K562 (cell line): ENCODE data around the gene TRIM2. TPM values are rescaled to one million over a fixed set of nuclear protein-coding genes. Genes with fewer than 3 reads are reported as not detected.

Source experiments
- ARID3B ChIP-seq: fragments of 250-450 bp; sonication (Bioruptor Pico); IDR thresholded peaks from 2 replicates; pipeline ENCODE4 v1.4.0; 2020; ENCODE audit warnings: borderline replicate concordance
- CHAMP1 ChIP-seq: fragments of 450-650 bp; IDR thresholded peaks from 2 replicates; pipeline ENCODE4 v1.6.1; 2016; ENCODE audit warnings: mild to moderate bottlenecking
- DNMT1 ChIP-seq: fragments of 450-650 bp; IDR thresholded peaks from 2 replicates; pipeline ENCODE4 v1.6.1; 2016; ENCODE audit warnings: antibody characterized with exemption, mild to moderate bottlenecking
- HEY1 ChIP-seq: fragments of 250-450 bp; sonication (Bioruptor Pico); IDR thresholded peaks from 2 replicates; pipeline ENCODE4 v1.5.0; 2020; ENCODE audit warnings: mild to moderate bottlenecking, moderate library complexity, borderline replicate concordance
- MED1 ChIP-seq: sonication (generic); formaldehyde crosslinking; IDR thresholded peaks from 2 replicates; pipeline ENCODE4 v1.8.1; 2023; ENCODE audit warnings: missing genetic modification reagents, borderline replicate concordance
- ZSCAN32 ChIP-seq: fragments of 450-650 bp; formaldehyde crosslinking; IDR thresholded peaks from 2 replicates; pipeline ENCODE4 v1.4.0; 2020; ENCODE audit warnings: mild to moderate bottlenecking, moderate library complexity
- polyA plus RNA-seq, 8 experiments: library from polyadenylated mRNA; depleted of rRNA in 4 of 8; stranded (reverse) in 5 of 8; unstranded in 3 of 8; fragments of >200 nt; fragmentation: Nextera tagmentation in 2 of 8; fragmentation: Illumina TruSeq in 1 of 8; extraction: Ambion mirVana in 2 of 8; extraction: Trizol in 1 of 8; gene quantifications; 2 replicates each; pipeline versions ENCODE4 v1.2.1 to v1.2.3, GENCODE V29; 2011 to 2014; ENCODE audit warnings: inconsistent platforms in 1 of 8, missing spikeins in 1 of 8
- total RNA-seq, 7 experiments: library from RNA; depleted of rRNA in 6 of 7; stranded (reverse); fragments of >200 nt in 6 of 7; fragmentation: Illumina TruSeq in 2 of 7; extraction: Trizol in 2 of 7; gene quantifications; 2 replicates each; pipeline versions ENCODE4 v1.2.1 to v1.2.3, GENCODE V29; 2011 to 2021; ENCODE audit warnings: low replicate concordance in 1 of 7
- TF ChIP-seq, protein P1 (sequence below): sonication (generic); formaldehyde crosslinking; IDR thresholded peaks from 2 replicates; pipeline ENCODE4 v1.8.0; 2022; ENCODE audit warnings: missing genetic modification reagents, mild to moderate bottlenecking, borderline replicate concordance
- TF ChIP-seq, protein P2 (sequence below), 2 experiments: fragments of 250-450 bp in 1 of 2; fragments of 450-650 bp in 1 of 2; sonication (Bioruptor Pico) in 1 of 2; IDR thresholded peaks; 2 replicates each; pipeline versions ENCODE4 v1.6.1 to v1.8.0; 2016 to 2021; ENCODE audit warnings: mild to moderate bottlenecking in 2 of 2, moderate library complexity in 2 of 2, missing compliant biosample characterization in 1 of 2, missing genetic modification characterization in 1 of 2
- TF ChIP-seq, protein P3 (sequence below): fragments of 450-650 bp; formaldehyde crosslinking; conservative IDR thresholded peaks from 2 replicates; pipeline ENCODE4 v1.4.0; 2022; ENCODE audit warnings: mild to moderate bottlenecking, missing genetic modification characterization
- TF ChIP-seq, protein P4 (sequence below): fragments of 250-450 bp; sonication (Bioruptor Pico); IDR thresholded peaks from 2 replicates; pipeline ENCODE4 v1.5.0; 2020; ENCODE audit warnings: mild to moderate bottlenecking, borderline replicate concordance

TRIM2 gene
- total and polyA plus RNA-seq, 9 of the 15 experiments (the other 6 are each of a cell fraction or from before 2014, with no cell fraction given): 0.01 to 0.41 (median 0.13) TPM; not detected in 1

- no peak for TF ChIP-seq DNMT1
- TF ChIP-seq, protein P1, sequence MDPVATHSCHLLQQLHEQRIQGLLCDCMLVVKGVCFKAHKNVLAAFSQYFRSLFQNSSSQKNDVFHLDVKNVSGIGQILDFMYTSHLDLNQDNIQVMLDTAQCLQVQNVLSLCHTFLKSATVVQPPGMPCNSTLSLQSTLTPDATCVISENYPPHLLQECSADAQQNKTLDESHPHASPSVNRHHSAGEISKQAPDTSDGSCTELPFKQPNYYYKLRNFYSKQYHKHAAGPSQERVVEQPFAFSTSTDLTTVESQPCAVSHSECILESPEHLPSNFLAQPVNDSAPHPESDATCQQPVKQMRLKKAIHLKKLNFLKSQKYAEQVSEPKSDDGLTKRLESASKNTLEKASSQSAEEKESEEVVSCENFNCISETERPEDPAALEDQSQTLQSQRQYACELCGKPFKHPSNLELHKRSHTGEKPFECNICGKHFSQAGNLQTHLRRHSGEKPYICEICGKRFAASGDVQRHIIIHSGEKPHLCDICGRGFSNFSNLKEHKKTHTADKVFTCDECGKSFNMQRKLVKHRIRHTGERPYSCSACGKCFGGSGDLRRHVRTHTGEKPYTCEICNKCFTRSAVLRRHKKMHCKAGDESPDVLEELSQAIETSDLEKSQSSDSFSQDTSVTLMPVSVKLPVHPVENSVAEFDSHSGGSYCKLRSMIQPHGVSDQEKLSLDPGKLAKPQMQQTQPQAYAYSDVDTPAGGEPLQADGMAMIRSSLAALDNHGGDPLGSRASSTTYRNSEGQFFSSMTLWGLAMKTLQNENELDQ (CRISPR knock-in tag): no peak
- TF ChIP-seq, protein P2, sequence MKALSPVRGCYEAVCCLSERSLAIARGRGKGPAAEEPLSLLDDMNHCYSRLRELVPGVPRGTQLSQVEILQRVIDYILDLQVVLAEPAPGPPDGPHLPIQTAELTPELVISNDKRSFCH (CRISPR knock-in tag; IDR thresholded peaks at IDR 0.05): no peak
- TF ChIP-seq, protein P2 (tag; IDR thresholded peaks at IDR 0.05): no peak
- TF ChIP-seq ZSCAN32 (CRISPR knock-in tag): no peak
- TF ChIP-seq, protein P3, sequence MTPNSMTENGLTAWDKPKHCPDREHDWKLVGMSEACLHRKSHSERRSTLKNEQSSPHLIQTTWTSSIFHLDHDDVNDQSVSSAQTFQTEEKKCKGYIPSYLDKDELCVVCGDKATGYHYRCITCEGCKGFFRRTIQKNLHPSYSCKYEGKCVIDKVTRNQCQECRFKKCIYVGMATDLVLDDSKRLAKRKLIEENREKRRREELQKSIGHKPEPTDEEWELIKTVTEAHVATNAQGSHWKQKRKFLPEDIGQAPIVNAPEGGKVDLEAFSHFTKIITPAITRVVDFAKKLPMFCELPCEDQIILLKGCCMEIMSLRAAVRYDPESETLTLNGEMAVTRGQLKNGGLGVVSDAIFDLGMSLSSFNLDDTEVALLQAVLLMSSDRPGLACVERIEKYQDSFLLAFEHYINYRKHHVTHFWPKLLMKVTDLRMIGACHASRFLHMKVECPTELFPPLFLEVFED (CRISPR knock-in tag): no peak
- TF ChIP-seq HEY1: no peak
- TF ChIP-seq ARID3B: no peak
- TF ChIP-seq MED1 (CRISPR knock-in tag): no peak
- TF ChIP-seq CHAMP1: no peak
- TF ChIP-seq, protein P4, sequence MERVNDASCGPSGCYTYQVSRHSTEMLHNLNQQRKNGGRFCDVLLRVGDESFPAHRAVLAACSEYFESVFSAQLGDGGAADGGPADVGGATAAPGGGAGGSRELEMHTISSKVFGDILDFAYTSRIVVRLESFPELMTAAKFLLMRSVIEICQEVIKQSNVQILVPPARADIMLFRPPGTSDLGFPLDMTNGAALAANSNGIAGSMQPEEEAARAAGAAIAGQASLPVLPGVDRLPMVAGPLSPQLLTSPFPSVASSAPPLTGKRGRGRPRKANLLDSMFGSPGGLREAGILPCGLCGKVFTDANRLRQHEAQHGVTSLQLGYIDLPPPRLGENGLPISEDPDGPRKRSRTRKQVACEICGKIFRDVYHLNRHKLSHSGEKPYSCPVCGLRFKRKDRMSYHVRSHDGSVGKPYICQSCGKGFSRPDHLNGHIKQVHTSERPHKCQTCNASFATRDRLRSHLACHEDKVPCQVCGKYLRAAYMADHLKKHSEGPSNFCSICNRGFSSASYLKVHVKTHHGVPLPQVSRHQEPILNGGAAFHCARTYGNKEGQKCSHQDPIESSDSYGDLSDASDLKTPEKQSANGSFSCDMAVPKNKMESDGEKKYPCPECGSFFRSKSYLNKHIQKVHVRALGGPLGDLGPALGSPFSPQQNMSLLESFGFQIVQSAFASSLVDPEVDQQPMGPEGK: no peak
Measured at GRCh38 chr4:153335665-153336064, 131.4 kb downstream of the TRIM2 start (continued).
